KMS-11 (cell line): ENCODE measurements around the gene MAP10.

ENCODE experiments used
- H2AFZ ChIP-seq: fragments of 200-600 bp; sonication (generic); 2 replicates; pipeline ENCODE4 v1.6.1; 2016; ENCODE audit warnings: antibody characterized with exemption, mixed run types, low read depth
- H3K27ac ChIP-seq: fragments of 200-600 bp; sonication (generic); 2 replicates; pipeline ENCODE4 v1.6.1; 2016; ENCODE audit warnings: mild to moderate bottlenecking, mixed run types
- H3K27me3 ChIP-seq: fragments of 200-600 bp; sonication (generic); 2 replicates; pipeline ENCODE4 v1.6.1; 2017; ENCODE audit warnings: mild to moderate bottlenecking, low read depth, mixed run types, moderate library complexity; ENCODE audit not compliant: insufficient read depth
- H3K36me3 ChIP-seq: fragments of 200-600 bp; sonication (generic); 2 replicates; pipeline ENCODE4 v1.6.1; 2017; ENCODE audit warnings: mild to moderate bottlenecking, mixed run types; ENCODE audit not compliant: insufficient read depth
- H3K4me1 ChIP-seq: fragments of 200-600 bp; sonication (generic); 2 replicates; pipeline ENCODE4 v1.6.1; 2016; ENCODE audit warnings: mild to moderate bottlenecking, low read depth, mixed run types; ENCODE audit not compliant: poor library complexity, severe bottlenecking
- H3K4me2 ChIP-seq: fragments of 200-600 bp; sonication (generic); 2 replicates; pipeline ENCODE4 v1.7.0; 2016; ENCODE audit warnings: mild to moderate bottlenecking, mixed run types
- H3K4me3 ChIP-seq: fragments of 200-600 bp; sonication (generic); IDR thresholded peaks from 2 replicates; pipeline ENCODE4 v1.6.1; 2017; ENCODE audit warnings: low read depth, low read length, mixed read lengths; ENCODE audit not compliant: insufficient read depth
- H3K79me2 ChIP-seq: fragments of 200-600 bp; sonication (generic); 2 replicates; pipeline ENCODE4 v1.6.1; 2016; ENCODE audit warnings: low read depth, mixed run types; ENCODE audit not compliant: insufficient read depth
- H3K9ac ChIP-seq: fragments of 200-600 bp; sonication (generic); 2 replicates; pipeline ENCODE4 v1.6.1; 2016; ENCODE audit warnings: mild to moderate bottlenecking, mixed run types
- H4K20me1 ChIP-seq: fragments of 200-600 bp; sonication (generic); 2 replicates; pipeline ENCODE4 v1.6.1; 2016; ENCODE audit warnings: mild to moderate bottlenecking, mixed run types; ENCODE audit not compliant: insufficient read depth
- TF ChIP-seq, protein P1 (sequence below): fragments of 200-600 bp; sonication (generic); conservative IDR thresholded peaks from 2 replicates; pipeline ENCODE4 v1.6.1; 2017; ENCODE audit warnings: low read depth, mild to moderate bottlenecking, antibody characterized with exemption, low read length, moderate library complexity, mixed read lengths

MAP10 gene

DNA sequence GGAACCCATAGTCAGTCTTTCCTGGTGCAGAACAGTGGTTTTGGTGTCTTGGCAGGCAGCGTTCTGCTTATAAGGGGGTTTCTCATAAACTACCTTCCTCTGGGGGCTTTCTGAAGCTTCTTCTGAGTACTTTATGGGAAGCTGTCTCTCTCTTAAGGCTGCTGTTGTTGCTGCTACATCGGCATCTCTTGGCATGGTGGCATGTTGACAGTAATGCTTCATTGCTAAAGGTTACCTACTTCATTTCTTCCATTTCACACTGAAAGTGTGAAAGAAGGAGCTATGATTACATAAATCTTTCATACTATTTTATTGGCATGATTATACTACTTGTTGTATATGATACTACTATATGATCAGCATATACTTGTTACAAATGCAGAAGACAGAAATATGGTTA lies 6.3 kb upstream of the MAP10 start:
- H3K4me1 ChIP-seq, result peaks cover 8% of the 10 kb centered on the region
- H3K79me2 ChIP-seq, result no peaks in the 10 kb centered on the region
- TF ChIP-seq, protein P1, sequence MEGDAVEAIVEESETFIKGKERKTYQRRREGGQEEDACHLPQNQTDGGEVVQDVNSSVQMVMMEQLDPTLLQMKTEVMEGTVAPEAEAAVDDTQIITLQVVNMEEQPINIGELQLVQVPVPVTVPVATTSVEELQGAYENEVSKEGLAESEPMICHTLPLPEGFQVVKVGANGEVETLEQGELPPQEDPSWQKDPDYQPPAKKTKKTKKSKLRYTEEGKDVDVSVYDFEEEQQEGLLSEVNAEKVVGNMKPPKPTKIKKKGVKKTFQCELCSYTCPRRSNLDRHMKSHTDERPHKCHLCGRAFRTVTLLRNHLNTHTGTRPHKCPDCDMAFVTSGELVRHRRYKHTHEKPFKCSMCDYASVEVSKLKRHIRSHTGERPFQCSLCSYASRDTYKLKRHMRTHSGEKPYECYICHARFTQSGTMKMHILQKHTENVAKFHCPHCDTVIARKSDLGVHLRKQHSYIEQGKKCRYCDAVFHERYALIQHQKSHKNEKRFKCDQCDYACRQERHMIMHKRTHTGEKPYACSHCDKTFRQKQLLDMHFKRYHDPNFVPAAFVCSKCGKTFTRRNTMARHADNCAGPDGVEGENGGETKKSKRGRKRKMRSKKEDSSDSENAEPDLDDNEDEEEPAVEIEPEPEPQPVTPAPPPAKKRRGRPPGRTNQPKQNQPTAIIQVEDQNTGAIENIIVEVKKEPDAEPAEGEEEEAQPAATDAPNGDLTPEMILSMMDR, result no peak
- no peaks in the 10 kb centered on the region for H3K27me3 ChIP-seq
- H4K20me1 ChIP-seq, result no peaks in the 10 kb centered on the region
- H2AFZ ChIP-seq, result no peak overlapping the region
- H3K4me2 ChIP-seq, result no peak overlapping the region
- no peak overlapping the region for H3K9ac ChIP-seq
- H3K27ac ChIP-seq, result no peak overlapping the region
- H3K36me3 ChIP-seq, result no peaks in the 10 kb centered on the region
- H3K4me3 ChIP-seq, result no peak overlapping the region

DNA sequence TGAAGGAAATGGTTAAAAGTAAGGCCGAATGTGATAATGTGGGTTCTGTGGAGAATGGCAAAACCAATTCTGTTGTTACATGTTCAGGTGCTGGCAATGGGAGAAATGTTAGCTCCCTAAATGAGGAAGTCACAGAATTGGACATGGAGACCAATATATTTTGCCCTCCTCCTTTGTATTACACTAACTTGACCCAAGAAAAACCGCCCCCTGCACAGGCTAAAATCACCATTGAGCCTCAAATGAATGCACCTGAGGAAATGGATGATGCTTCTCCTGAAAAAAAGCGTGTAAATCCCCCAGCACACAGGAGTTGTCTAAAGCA lies 932 bp downstream of the MAP10 start:
- H3K36me3 ChIP-seq, result no peaks in the 10 kb centered on the region
- H3K27me3 ChIP-seq, result no peaks in the 10 kb centered on the region
- no peaks in the 10 kb centered on the region for H4K20me1 ChIP-seq
- peak overlapping the region; percentile 50 for H3K4me2 ChIP-seq
- H3K27ac ChIP-seq, result no peak overlapping the region
- H3K79me2 ChIP-seq, result no peaks in the 10 kb centered on the region
- peaks cover 36% of the 10 kb centered on the region for H3K4me1 ChIP-seq
- TF ChIP-seq, protein P1, result no peak
- H3K9ac ChIP-seq, result peak overlapping the region; percentile 86; the same call in 1 of the 2 replicates
- H2AFZ ChIP-seq, result peak overlapping the region; percentile 85
- no peak overlapping the region for H3K4me3 ChIP-seq

DNA sequence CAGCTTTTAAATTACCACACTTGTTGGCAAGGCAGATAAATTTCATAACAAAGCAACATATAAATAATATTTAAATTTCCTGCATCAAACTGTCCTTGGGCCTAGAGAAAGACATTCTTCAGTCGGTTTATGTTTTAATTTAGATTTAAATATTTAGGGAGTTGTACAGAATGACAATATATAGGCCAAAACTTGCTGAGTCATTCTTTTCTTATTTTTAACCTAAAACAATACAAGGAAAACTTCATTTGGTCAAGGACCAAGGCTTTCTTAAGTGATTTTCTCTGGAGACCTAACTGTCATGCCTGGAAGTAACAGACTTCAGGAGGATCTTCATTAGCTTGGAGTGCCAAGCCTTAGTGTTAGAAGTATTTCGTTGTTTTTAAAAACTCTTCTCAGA lies 5.6 kb downstream of the MAP10 start:
- Histone ChIP-seq H3K4me2 (no peak overlapping the region), H3K27me3 (no peaks in the 10 kb centered on the region), H3K9ac (no peak overlapping the region), H3K4me3 (no peak overlapping the region), H3K36me3 (no peaks in the 10 kb centered on the region), H3K79me2 (no peaks in the 10 kb centered on the region), H3K4me1 (peaks cover 37% of the 10 kb centered on the region), H2AFZ (no peak overlapping the region), H3K27ac (no peak overlapping the region), H4K20me1 (no peaks in the 10 kb centered on the region)
- TF ChIP-seq, protein P1, result no peak

DNA sequence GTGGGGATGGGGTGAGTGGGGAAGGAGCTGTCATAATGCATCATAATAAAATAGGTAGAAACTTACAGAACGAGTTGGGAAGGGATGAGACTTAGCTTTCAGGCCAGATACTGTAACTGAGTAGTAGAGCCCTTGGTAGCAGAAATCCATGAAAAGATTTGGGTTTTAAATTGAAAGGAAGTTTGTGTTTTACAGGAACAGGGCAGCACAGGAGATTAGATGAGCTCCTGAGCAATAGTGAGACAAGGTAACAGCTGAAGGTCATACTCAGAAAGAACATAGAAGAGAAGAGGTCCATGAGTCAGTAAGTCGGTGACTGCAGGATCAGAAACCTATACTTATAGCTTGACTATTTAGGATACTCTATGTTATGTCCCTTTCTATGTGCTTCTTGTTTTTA lies 7.3 kb downstream of the MAP10 start:
- H3K9ac ChIP-seq, result no peak overlapping the region
- no peak overlapping the region for H3K4me2 ChIP-seq
- H2AFZ ChIP-seq, result no peak overlapping the region
- H3K36me3 ChIP-seq, result no peaks in the 10 kb centered on the region
- no peak overlapping the region for H3K27ac ChIP-seq
- no peaks in the 10 kb centered on the region for H3K27me3 ChIP-seq
- no peaks in the 10 kb centered on the region for H3K79me2 ChIP-seq
- peaks cover 20% of the 10 kb centered on the region for H3K4me1 ChIP-seq
- TF ChIP-seq, protein P1, result no peak
- no peaks in the 10 kb centered on the region for H4K20me1 ChIP-seq
- H3K4me3 ChIP-seq, result no peak overlapping the region

DNA sequence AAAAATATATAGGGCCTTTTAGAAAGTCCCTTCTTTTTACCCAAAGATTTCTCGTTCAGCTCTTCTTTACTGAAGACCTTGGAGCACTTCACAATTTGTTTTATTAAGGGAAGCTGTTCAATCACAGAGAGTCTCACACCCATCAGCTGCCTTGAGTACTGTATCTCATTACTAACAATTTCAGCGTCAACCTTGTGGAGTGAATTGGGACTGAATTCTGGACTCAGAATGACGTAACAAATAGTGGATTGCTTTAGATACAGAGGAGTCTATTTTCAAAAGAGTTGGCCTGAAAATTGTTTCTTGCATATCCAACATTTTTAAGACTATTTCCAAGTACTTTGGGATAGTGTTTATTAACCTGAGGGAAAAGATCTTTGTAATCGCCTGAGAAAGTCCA lies 7.9 kb downstream of the MAP10 start:
- Histone ChIP-seq H3K4me1 (peaks cover 15% of the 10 kb centered on the region), H3K4me3 (no peak overlapping the region), H2AFZ (no peak overlapping the region), H3K27ac (no peak overlapping the region), H3K27me3 (no peaks in the 10 kb centered on the region), H3K9ac (no peak overlapping the region), H3K36me3 (no peaks in the 10 kb centered on the region), H3K79me2 (no peaks in the 10 kb centered on the region), H3K4me2 (no peak overlapping the region), H4K20me1 (no peaks in the 10 kb centered on the region)
- TF ChIP-seq, protein P1, result no peak
